ENCODE data around the gene TLR9. TPM values are rescaled to one million over a fixed set of nuclear protein-coding genes. Genes with fewer than 3 reads are reported as not detected.
A peak's percentile ranks its signal among the peaks of the same experiment; 100 is the strongest.

Gene TLR9
- total RNA-seq, 1 experiment from 2014 or later = not detected

- H3K4me3 ChIP-seq (ENCODE audit: low read depth in 2 of 2, low read length in 2 of 2) = no peak overlapping the region
- H3K4me1 ChIP-seq (ENCODE audit: control insufficient read depth, insufficient read depth, low read length) = no peaks in the 10 kb centered on the region; the same call in none of the 2 replicates
- ChIA-PET CTCF (interaction anchor here (1.4 kb wide), 1 partner anchor 28 kb away, joined by 3 read pairs; no protein-coding TSS in a partner anchor), POLR2A (no interaction called here)
- TF ChIP-seq CTCF (IDR thresholded peaks at IDR 0.05) = no peak
- no peak for TF ChIP-seq SIN3A (IDR thresholded peaks at IDR 0.05; ENCODE audit: borderline replicate concordance, insufficient read depth, low read depth, low read length)
- TF ChIP-seq POLR2AphosphoS5 (IDR thresholded peaks at IDR 0.05; ENCODE audit: low read depth, low read length) = no peak
- TF ChIP-seq, protein P1, sequence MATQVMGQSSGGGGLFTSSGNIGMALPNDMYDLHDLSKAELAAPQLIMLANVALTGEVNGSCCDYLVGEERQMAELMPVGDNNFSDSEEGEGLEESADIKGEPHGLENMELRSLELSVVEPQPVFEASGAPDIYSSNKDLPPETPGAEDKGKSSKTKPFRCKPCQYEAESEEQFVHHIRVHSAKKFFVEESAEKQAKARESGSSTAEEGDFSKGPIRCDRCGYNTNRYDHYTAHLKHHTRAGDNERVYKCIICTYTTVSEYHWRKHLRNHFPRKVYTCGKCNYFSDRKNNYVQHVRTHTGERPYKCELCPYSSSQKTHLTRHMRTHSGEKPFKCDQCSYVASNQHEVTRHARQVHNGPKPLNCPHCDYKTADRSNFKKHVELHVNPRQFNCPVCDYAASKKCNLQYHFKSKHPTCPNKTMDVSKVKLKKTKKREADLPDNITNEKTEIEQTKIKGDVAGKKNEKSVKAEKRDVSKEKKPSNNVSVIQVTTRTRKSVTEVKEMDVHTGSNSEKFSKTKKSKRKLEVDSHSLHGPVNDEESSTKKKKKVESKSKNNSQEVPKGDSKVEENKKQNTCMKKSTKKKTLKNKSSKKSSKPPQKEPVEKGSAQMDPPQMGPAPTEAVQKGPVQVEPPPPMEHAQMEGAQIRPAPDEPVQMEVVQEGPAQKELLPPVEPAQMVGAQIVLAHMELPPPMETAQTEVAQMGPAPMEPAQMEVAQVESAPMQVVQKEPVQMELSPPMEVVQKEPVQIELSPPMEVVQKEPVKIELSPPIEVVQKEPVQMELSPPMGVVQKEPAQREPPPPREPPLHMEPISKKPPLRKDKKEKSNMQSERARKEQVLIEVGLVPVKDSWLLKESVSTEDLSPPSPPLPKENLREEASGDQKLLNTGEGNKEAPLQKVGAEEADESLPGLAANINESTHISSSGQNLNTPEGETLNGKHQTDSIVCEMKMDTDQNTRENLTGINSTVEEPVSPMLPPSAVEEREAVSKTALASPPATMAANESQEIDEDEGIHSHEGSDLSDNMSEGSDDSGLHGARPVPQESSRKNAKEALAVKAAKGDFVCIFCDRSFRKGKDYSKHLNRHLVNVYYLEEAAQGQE (IDR thresholded peaks at IDR 0.05; ENCODE audit: insufficient read depth in 1 of 2, low read depth in 2 of 2, low read length in 1 of 2) = no peak
- TF ChIP-seq TCF7L2 (IDR thresholded peaks at IDR 0.05; ENCODE audit: low read depth, low read length) = no peak
- H3K27ac ChIP-seq (ENCODE audit: low read length) = no peak overlapping the region
- intact Hi-C loops (cut with micrococcal nuclease; ENCODE audit: unreplicated experiment) = no loop called here
- BruUV-seq (replicated peaks) = no TSS peak
- in situ Hi-C loops (cut with HindIII; ENCODE audit: low pct_unique_long_range_greater_than_20kb, low sequenced_read_pairs) = no loop called here
- no peak for DNase-seq (ENCODE audit: low read depth, low spot score)
- ATAC-seq = no peak
- H3K9me3 ChIP-seq (ENCODE audit: control insufficient read depth, insufficient read depth, low read depth, low read length) = no peaks in the 10 kb centered on the region
- no peaks in the 10 kb centered on the region for H3K36me3 ChIP-seq (ENCODE audit: control insufficient read depth, insufficient read depth, low read length)
- no peaks in the 10 kb centered on the region for H3K27me3 ChIP-seq (ENCODE audit: control insufficient read depth, insufficient read depth, low read length)
Measured at GRCh38 chr3:52248165-52248541, 22.7 kb upstream of the TLR9 start.

DNA sequence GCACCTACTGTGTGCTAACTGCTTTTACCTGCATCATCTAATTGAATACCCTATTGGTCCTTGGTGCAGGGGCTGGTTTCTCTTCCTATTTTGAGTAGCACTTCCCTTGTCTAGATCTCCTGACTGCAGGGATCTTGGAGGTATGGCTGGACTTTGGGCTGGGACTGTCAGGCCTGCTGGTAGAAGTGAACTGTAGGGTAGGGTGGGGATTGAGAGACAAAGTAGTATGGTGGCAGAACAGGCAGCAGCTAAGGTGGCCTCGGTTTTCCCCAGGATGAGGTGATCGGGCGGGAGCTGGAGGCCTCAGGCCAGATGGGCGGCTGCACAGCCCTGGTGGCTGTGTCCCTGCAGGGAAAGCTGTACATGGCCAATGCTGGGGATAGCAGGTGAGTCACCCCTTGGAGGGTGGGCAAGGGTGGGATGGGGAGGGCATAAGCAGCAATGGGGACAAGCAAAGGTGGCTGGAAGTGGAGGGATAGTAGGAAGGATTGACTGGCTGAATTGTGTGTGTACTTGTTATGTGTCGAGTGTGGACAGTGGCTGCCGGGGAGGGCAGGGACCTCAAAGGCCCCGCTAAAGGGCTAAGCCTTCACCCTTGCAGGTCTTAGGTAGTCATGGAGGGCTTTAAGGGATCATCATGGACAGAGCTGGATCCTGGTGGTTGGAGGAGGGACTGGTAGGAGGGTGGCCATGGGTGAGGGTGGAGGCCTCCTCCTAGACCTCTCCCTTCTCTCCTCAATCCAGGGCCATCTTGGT is 22.1 kb upstream of the TLR9 start:
- TF ChIP-seq SIN3A (IDR thresholded peaks at IDR 0.05; ENCODE audit: borderline replicate concordance, insufficient read depth, low read depth, low read length) (no peak), TCF7L2 (IDR thresholded peaks at IDR 0.05; ENCODE audit: low read depth, low read length) (no peak), CTCF (IDR thresholded peaks at IDR 0.05) (no peak), POLR2AphosphoS5 (IDR thresholded peaks at IDR 0.05; ENCODE audit: low read depth, low read length) (no peak)
- TF ChIP-seq, protein P1 (IDR thresholded peaks at IDR 0.05; ENCODE audit: insufficient read depth in 1 of 2, low read depth in 2 of 2, low read length in 1 of 2) = no peak
- Histone ChIP-seq H3K4me3 (ENCODE audit: low read depth in 2 of 2, low read length in 2 of 2) (no peak overlapping the region), H3K4me1 (ENCODE audit: control insufficient read depth, insufficient read depth, low read length) (no peaks in the 10 kb centered on the region; the same call in none of the 2 replicates), H3K9me3 (ENCODE audit: control insufficient read depth, insufficient read depth, low read depth, low read length) (no peaks in the 10 kb centered on the region), H3K36me3 (ENCODE audit: control insufficient read depth, insufficient read depth, low read length) (no peaks in the 10 kb centered on the region), H3K27ac (ENCODE audit: low read length) (no peak overlapping the region), H3K27me3 (ENCODE audit: control insufficient read depth, insufficient read depth, low read length) (no peaks in the 10 kb centered on the region)
- POLR2A ChIA-PET = no interaction called here
- TSS peak; percentile 64 for BruUV-seq (replicated peaks)
- in situ Hi-C loops (cut with HindIII; ENCODE audit: low pct_unique_long_range_greater_than_20kb, low sequenced_read_pairs) = no loop called here
- intact Hi-C loops (cut with micrococcal nuclease; ENCODE audit: unreplicated experiment) = no loop called here
- DNase-seq (ENCODE audit: low read depth, low spot score) (no peak), ATAC-seq (no peak)
- CTCF ChIA-PET = no interaction called here
